Breast epithelium (tissue), 3 donors: ENCODE results near the gene DTL.

Source experiments
- POLR2A ChIP-seq: fragments of 450-650 bp; IDR thresholded peaks from one replicate; pipeline ENCODE4 v1.6.1; 2016; ENCODE audit warnings: antibody characterized with exemption, mild to moderate bottlenecking, moderate library complexity
- POLR2AphosphoS5 ChIP-seq, 3 donors: sonication (generic); formaldehyde crosslinking; IDR thresholded peaks; one replicate each; pipeline ENCODE4 v1.6.1; 2017; ENCODE audit warnings: antibody characterized with exemption in 3 of 3
- TF ChIP-seq, protein P1 (sequence below), 3 donors: fragments of 450-650 bp; IDR thresholded peaks; one replicate each; pipeline ENCODE4 v1.5.1; 2016 to 2017; ENCODE audit warnings: antibody characterized with exemption in 3 of 3, mild to moderate bottlenecking in 3 of 3, moderate library complexity in 3 of 3

DNA sequence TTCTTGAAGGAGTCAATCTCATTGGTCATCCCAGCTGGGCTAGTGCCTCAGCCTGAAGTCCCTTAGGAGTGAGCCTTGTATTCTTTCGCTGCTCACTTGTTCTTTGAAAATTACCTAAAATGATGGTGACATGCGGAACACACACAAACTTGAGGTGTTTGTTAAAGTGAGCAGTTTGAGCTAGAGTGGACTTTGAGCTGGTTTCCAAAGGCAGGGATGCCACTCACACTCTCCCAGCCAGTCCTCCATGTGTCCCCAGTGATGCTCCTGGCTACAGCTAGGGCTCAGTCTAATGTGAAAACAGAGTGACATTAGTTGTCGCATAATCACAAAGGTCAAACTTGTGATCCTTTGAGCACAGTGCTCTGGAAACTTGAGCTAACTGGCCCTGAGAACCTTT lies 84.3 kb downstream of the DTL start:
- TF ChIP-seq, protein P1, sequence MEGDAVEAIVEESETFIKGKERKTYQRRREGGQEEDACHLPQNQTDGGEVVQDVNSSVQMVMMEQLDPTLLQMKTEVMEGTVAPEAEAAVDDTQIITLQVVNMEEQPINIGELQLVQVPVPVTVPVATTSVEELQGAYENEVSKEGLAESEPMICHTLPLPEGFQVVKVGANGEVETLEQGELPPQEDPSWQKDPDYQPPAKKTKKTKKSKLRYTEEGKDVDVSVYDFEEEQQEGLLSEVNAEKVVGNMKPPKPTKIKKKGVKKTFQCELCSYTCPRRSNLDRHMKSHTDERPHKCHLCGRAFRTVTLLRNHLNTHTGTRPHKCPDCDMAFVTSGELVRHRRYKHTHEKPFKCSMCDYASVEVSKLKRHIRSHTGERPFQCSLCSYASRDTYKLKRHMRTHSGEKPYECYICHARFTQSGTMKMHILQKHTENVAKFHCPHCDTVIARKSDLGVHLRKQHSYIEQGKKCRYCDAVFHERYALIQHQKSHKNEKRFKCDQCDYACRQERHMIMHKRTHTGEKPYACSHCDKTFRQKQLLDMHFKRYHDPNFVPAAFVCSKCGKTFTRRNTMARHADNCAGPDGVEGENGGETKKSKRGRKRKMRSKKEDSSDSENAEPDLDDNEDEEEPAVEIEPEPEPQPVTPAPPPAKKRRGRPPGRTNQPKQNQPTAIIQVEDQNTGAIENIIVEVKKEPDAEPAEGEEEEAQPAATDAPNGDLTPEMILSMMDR (IDR thresholded peaks at IDR 0.05), result no peak
- TF ChIP-seq POLR2A, result no peak
- TF ChIP-seq POLR2AphosphoS5 (IDR thresholded peaks at IDR 0.05), result no peak
